ENCODE data around the gene LRRC25. TPM values are rescaled to one million over a fixed set of nuclear protein-coding genes. Genes with fewer than 3 reads are reported as not detected.

LRRC25 gene
- total and polyA plus RNA-seq, 10 of the 15 experiments (the other 5 are each of a cell fraction or from before 2014, with no cell fraction given), result 0.38 to 2.9 (median 1.2) TPM

GRCh38 chr19:18433015-18433691, 35.7 kb upstream of the LRRC25 start (continued):
- TF ChIP-seq PBX3 (IDR thresholded peaks at IDR 0.05; ENCODE audit: insufficient replicate concordance, low read depth, low read length), result peak; percentile 16
- TF ChIP-seq TCF3 (IDR thresholded peaks at IDR 0.05; ENCODE audit: borderline replicate concordance, insufficient read depth, low read depth, low read length), result no peak
- TF ChIP-seq SUPT20H (IDR thresholded peaks at IDR 0.05; ENCODE audit: borderline replicate concordance, control insufficient read depth, low read depth, low read length), result no peak
- no peak for TF ChIP-seq SKIL (IDR thresholded peaks at IDR 0.05; ENCODE audit: low read depth, poor library complexity, severe bottlenecking)
- no peak for TF ChIP-seq RFX5 (IDR thresholded peaks at IDR 0.05; ENCODE audit: low read depth, low read length)
- TF ChIP-seq LARP7 (IDR thresholded peaks at IDR 0.05), result no peak; the same call in none of the 2 replicates
- no peak for TF ChIP-seq NR2C1 (IDR thresholded peaks at IDR 0.05)
- peak; percentile 70; the same call in 1 of the 2 replicates for TF ChIP-seq NBN (IDR thresholded peaks at IDR 0.05)
- TF ChIP-seq CREM (IDR thresholded peaks at IDR 0.05; ENCODE audit: low read depth), result no peak
- TF ChIP-seq GABPA (IDR thresholded peaks at IDR 0.05; ENCODE audit: low read depth), result no peak
- no peak; the same call in 1 of the 2 replicates for TF ChIP-seq MTA2 (IDR thresholded peaks at IDR 0.05; ENCODE audit: low read depth)
- no peak for TF ChIP-seq NFIC (IDR thresholded peaks at IDR 0.05; ENCODE audit: low read depth, low read length)
- no peak; the same call in 1 of the 2 replicates for TF ChIP-seq ELK1 (IDR thresholded peaks at IDR 0.05; ENCODE audit: low read depth, low read length)
- no peak for TF ChIP-seq SRF (IDR thresholded peaks at IDR 0.05; ENCODE audit: low read depth in 2 of 2, low read length in 2 of 2)
- TF ChIP-seq CEBPB (IDR thresholded peaks at IDR 0.05; ENCODE audit: borderline replicate concordance in 1 of 2, low read depth in 2 of 2, low read length in 2 of 2), result no peak
- TF ChIP-seq CUX1 (IDR thresholded peaks at IDR 0.05; ENCODE audit: insufficient replicate concordance, low read depth, low read length), result no peak
- TF ChIP-seq SMC3 (IDR thresholded peaks at IDR 0.05; ENCODE audit: borderline replicate concordance, low read length), result no peak
- TF ChIP-seq POLR2A (IDR thresholded peaks at IDR 0.05; ENCODE audit: low read depth, low read length), result peak; percentile 86
- peak; percentile 14 for TF ChIP-seq RELA (IDR thresholded peaks at IDR 0.05; ENCODE audit: borderline replicate concordance, partially characterized antibody)
- TF ChIP-seq CHD4 (IDR thresholded peaks at IDR 0.05), result no peak
